Peyer's patch (tissue), 4 donors: Measurements from ENCODE around the gene IGF2R. TPM values are rescaled to one million over a fixed set of nuclear protein-coding genes. Genes with fewer than 3 reads are reported as not detected.

Experiments used
- DNase-seq, 3 donors: peaks; one replicate each; pipeline ENCODE4 v3.0.0-alpha.2; 2017 to 2019
- H3K27ac ChIP-seq, 4 donors: fragments of 200-600 bp; sonication (generic); one replicate each; pipeline ENCODE4 v1.5.1; 2016 to 2019
- H3K27me3 ChIP-seq, 2 donors: fragments of 200-600 bp; sonication (generic); one replicate each; pipeline ENCODE4 v1.5.1; 2019
- H3K36me3 ChIP-seq, 3 donors: fragments of 200-600 bp; sonication (generic); one replicate each; pipeline ENCODE4 v1.5.1; 2016 to 2019
- H3K4me1 ChIP-seq, 4 donors: fragments of 200-600 bp; sonication (generic); one replicate each; pipeline ENCODE4 v1.5.1; 2016 to 2019
- H3K4me3 ChIP-seq, 4 donors: fragments of 200-600 bp; sonication (generic); 1 replicate in 3 of 4; 2 replicates in 1 of 4; pipeline ENCODE4 v1.5.1; 2016 to 2019; ENCODE audit warnings: mild to moderate bottlenecking in 1 of 4
- H3K9me3 ChIP-seq, 4 donors: fragments of 200-600 bp; sonication (generic); one replicate each; pipeline ENCODE4 v1.5.1; 2016 to 2019; ENCODE audit warnings: mild to moderate bottlenecking in 1 of 4
- CTCF ChIP-seq, 6 experiments: fragments of 450-650 bp in 4 of 6; fragments of 200-600 bp in 2 of 6; sonication (generic) in 1 of 6; IDR thresholded peaks; one replicate each; pipeline ENCODE4 v1.5.1; 2017 to 2019; ENCODE audit warnings: antibody characterized with exemption in 6 of 6, mild to moderate bottlenecking in 3 of 6, moderate library complexity in 1 of 6
- POLR2A ChIP-seq, 2 donors: fragments of 450-650 bp; IDR thresholded peaks; one replicate each; pipeline ENCODE4 v1.5.1; 2017; ENCODE audit warnings: antibody characterized with exemption in 2 of 2, mild to moderate bottlenecking in 2 of 2, moderate library complexity in 2 of 2
- total RNA-seq, 4 donors: library from RNA; depleted of rRNA; stranded (reverse); fragments of >200 nt; gene quantifications; one replicate each; pipeline ENCODE4 v1.1.0, GENCODE V29; 2016

IGF2R gene
- total RNA-seq, 4 donors from 2014 or later: 48.7 to 86.5 (median 82.3) TPM

- no peak overlapping the region for H3K27ac ChIP-seq
- no peak for DNase-seq
- no peaks in the 10 kb centered on the region for H3K4me1 ChIP-seq
- no peak for TF ChIP-seq CTCF (IDR thresholded peaks at IDR 0.05)
- no peak for TF ChIP-seq POLR2A (IDR thresholded peaks at IDR 0.05)
- H3K36me3 ChIP-seq: peaks cover 0 to 22% (median 0%) of the 10 kb centered on the region in 3 donors
- no peaks in the 10 kb centered on the region for H3K27me3 ChIP-seq
- no peaks in the 10 kb centered on the region for H3K9me3 ChIP-seq
- no peak overlapping the region for H3K4me3 ChIP-seq
Measured at GRCh38 chr6:160007145-160007544, 38.3 kb downstream of the IGF2R start.

GRCh38 chr6:160007611-160008010, 38.7 kb downstream of the IGF2R start:
- H3K4me1 ChIP-seq: no peaks in the 10 kb centered on the region
- H3K9me3 ChIP-seq: no peaks in the 10 kb centered on the region
- H3K27ac ChIP-seq: no peak overlapping the region
- no peak for DNase-seq
- TF ChIP-seq CTCF (IDR thresholded peaks at IDR 0.05) (no peak), POLR2A (IDR thresholded peaks at IDR 0.05) (no peak)
- peaks cover 0 to 27% (median 0%) of the 10 kb centered on the region in 3 donors for H3K36me3 ChIP-seq
- H3K4me3 ChIP-seq: no peak overlapping the region
- H3K27me3 ChIP-seq: no peaks in the 10 kb centered on the region

- no peak for DNase-seq
- no peak overlapping the region for H3K27ac ChIP-seq
- H3K36me3 ChIP-seq: peaks cover 0 to 32% (median 0%) of the 10 kb centered on the region in 3 donors
- TF ChIP-seq POLR2A (IDR thresholded peaks at IDR 0.05) (no peak), CTCF (IDR thresholded peaks at IDR 0.05) (no peak)
- no peaks in the 10 kb centered on the region for H3K4me1 ChIP-seq
- H3K27me3 ChIP-seq: no peaks in the 10 kb centered on the region
- H3K9me3 ChIP-seq: no peaks in the 10 kb centered on the region
- no peak overlapping the region for H3K4me3 ChIP-seq
Measured at GRCh38 chr6:160010067-160010466, 41.2 kb downstream of the IGF2R start.

GRCh38 chr6:160013987-160014868, 45.3 kb downstream of the IGF2R start:
- Histone ChIP-seq H3K4me3 (no peak overlapping the region), H3K4me1 (no peaks in the 10 kb centered on the region), H3K27me3 (no peaks in the 10 kb centered on the region), H3K9me3 (no peaks in the 10 kb centered on the region), H3K36me3 (peaks cover 0 to 48% (median 0%) of the 10 kb centered on the region in 3 donors), H3K27ac (no peak overlapping the region)
- no peak for DNase-seq
- TF ChIP-seq POLR2A (IDR thresholded peaks at IDR 0.05) (no peak), CTCF (IDR thresholded peaks at IDR 0.05) (no peak)

- H3K4me1 ChIP-seq: no peaks in the 10 kb centered on the region
- H3K9me3 ChIP-seq: no peaks in the 10 kb centered on the region
- no peak overlapping the region for H3K27ac ChIP-seq
- TF ChIP-seq CTCF (IDR thresholded peaks at IDR 0.05): no peak
- TF ChIP-seq POLR2A (IDR thresholded peaks at IDR 0.05): no peak
- DNase-seq: no peak
- no peaks in the 10 kb centered on the region for H3K27me3 ChIP-seq
- H3K4me3 ChIP-seq: no peak overlapping the region
- H3K36me3 ChIP-seq: peaks cover 0 to 44% (median 0%) of the 10 kb centered on the region in 3 donors
Measured at GRCh38 chr6:160014869-160015182, 45.9 kb downstream of the IGF2R start.
